T-helper 1 cell treated with Interleukin-12 subunit alpha and Interleukin-12 subunit beta and Interleukin-4 antibody, amounts not matched to agents 30 ng/mL and 1 ng/mL, for 36 hours (primary cell): Measurements from ENCODE around the gene LRBA. TPM values are rescaled to one million over a fixed set of nuclear protein-coding genes. Genes with fewer than 3 reads are reported as not detected.
"Not testable (repeated sequence)": the region's sequence is repeated elsewhere in the genome, so short reads cannot be mapped to it uniquely, and the experiment has no call there.

Source experiments
- intact Hi-C: fragments of 100-400 bp; cut with micrococcal nuclease; formaldehyde crosslinking; loops from one replicate; pipeline ENCODE4 v1.15.1; 2024
- total RNA-seq: library from RNA; stranded (reverse); gene quantifications from 2 replicates; pipeline ENCODE4 v1.2.3, GENCODE V29; 2022

The LRBA gene
- total RNA-seq, 1 donor from 2014 or later: 49.3 TPM

DNA sequence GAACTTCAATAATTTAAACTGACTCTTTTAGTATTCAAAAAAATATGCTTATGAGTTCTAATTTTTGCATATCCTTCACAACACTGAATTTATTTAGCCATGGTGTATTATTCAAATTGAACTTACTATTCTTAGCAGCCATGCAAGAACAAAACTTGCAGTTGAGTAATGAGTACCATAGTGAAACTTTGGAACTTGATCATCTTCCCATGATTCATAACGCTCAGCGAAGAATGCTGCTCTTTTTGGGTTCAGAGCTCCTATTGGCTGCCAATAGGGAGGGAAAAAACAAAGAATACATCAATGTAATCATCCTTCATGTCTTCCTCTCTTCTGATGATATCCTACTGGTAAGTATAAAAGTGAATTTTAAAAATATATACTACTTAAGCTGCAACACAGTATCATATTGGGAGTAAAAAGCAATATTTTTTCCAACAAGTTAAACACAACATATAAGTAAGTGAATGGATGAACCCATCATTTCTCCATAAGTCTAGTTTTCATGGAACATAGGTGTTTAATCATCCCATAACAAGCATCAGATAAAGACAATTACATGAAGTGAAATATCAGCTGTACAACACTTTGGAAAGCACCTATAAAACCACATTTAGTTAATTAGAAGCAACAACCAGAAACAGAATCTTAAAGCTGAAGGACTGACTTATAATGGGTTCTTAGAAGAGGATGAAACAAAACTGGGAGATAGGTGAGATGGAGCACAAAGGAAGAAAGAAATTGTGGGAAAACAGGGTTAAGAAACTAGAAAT lies 578.3 kb downstream of the LRBA start:
- intact Hi-C loops: no loop called here

DNA sequence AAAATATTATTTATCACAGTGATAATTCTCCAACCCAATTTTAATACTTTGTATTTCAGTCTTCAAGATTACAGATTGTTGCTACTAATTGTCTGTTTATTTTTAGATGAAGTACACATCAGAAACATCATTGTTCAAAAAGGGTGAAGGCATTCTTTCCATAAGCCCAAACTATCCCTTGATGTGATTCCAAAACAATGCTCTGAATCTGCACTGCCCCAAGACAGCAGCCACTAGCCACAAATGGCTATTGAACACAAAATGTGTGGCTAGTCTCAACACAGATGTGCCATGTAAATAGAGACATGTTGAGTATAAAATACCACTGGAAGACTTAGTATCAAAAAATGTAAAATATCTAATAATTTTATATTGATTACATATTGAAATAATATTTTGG lies 583.9 kb downstream of the LRBA start:
- intact Hi-C loops: no loop called here

DNA sequence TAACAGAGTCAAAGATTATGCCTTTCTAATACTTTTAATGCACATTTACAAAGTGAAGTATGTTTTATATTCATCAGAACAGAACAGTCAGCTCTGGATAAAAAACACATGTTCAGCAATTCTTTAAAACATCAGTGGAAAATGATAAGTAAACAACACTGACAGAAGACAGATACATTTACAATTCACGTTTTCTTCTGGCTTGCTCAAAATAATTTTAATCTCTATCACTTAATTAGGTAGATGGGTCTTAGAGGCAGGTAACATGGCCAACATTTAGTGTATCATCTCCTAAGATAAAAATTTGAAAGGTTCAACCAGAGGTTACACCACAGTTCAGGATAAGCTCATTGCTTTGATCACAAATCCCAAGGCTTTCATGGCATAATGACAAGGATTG lies 589.9 kb downstream of the LRBA start:
- intact Hi-C loops: no loop called here

DNA sequence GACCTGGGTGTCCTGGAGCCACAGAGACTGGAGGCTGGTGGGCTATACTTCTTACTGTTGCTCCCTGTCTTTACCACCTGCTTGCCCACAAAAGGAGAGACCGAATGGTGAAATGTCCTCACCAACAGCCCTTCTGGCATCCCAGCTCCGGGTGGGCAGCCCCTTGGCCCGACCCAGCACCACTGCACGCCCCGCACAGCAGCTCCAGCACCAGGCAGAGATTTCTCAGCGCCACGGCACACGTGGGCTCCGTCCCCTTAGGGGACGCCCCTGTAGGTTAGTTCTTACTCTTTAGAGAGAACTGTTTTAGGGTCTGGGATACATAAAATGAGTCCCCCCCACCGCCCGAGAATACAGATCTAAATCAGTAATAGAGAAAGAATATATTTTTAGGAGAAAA lies 591.6 kb downstream of the LRBA start:
- intact Hi-C loops: no loop called here

DNA sequence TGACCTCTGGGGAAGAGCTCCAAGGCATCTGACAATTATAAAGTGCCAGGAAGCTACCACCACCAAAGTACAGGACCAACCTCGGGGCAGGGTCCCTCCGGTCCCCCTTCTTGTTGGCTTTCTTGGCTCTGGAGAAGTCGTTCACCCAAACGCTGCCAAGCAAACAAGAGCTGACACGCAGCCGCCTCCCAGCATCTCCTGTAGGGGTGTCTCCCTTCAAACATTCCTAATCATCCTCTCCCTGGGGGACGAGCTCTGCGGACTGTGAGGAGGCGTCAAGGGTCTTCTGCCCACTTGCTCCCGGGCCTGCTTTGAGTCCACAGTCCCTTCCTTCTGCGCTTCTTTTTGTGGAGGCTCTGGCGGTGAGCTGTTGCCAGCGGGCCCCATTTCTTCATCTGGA lies 592.0 kb downstream of the LRBA start:
- intact Hi-C loops: no loop called here

DNA sequence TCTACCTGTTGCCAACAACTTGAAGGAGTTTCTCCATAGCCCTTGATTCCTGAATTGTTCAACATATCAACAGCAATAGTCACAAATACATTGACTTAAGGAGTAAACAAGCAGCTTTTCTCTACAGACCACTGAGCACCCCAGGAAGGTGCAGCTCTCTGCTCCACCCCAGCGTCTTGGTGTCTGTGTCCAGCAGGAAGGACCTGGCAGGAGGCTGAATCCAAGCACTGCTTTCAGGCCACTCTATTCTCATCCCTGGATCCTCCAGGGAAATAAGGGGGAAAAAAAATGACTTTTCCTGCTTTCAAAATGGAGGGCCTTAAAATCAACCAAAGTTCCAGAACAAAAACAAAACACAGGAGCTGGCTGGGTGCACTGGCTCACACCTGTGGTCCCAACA lies 593.5 kb downstream of the LRBA start:
- intact Hi-C loops: no loop called here

DNA sequence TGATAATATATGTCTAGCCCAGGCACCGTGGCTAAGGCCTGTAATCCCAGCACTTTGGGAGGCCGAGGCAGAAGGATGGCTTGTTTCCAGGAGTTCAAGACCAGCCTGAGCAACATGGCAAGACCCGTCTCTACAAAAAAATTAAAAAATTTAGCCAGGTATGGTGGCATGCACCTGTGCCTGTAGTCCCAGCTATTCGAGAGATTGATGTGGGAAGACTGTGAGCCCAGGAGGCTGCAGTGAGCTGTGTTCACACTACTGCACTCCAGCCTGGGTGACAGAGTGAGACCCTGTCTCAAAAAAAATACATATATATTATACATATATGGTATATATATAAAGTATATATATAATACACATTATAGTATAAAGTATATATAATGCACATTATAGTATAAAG lies 595.1 kb downstream of the LRBA start:
- intact Hi-C loops: no loop called here

DNA sequence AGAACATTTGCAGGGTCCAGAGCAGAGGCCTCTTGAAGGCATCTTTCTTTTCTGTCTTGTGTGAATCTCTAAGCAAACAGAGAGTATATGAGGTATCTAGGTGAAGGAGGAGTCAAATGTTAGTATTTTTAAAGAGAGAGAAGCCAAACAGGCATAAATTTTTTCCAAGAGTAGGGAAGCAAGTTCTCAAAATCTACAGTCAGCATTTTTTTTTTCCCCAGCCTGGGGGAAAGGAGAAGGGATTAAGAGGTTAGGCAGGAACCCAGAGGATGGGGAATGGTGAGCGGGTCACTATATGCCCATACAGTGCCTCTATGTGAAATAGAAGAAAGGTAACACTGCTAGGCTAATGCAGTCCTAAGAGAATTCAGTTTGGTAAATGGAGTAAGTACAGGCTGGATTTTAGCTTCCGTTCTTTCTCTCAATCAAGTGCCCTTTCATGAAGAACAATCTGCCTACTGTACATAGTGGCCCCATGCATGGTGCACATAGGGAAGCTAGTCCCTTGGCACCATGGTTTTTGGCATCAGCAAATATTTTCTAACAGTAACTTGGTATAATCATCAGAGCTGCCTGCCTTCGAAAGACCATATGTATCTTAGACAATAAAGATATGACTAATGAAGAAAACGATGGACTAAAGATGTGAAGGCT lies 596.2 kb downstream of the LRBA start:
- intact Hi-C loops: no loop called here

DNA sequence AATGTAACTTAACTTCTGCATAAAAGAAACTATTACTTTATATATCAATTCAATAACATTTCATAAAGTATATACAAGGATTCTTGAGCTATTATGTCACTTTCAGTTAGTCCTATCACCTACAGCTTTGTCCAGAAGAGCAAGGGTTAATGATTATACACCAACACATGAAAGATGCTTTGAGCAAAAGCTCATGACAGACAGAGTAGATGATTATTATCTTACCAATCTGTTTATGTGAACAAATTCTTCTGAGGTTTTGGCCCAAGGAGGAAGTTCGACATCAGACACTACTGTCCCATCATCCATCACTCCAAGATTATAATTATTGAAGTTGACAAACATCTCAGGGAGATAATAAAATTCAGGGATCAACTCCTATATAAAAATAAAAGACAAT lies 599.9 kb downstream of the LRBA start:
- intact Hi-C loops: no loop called here

DNA sequence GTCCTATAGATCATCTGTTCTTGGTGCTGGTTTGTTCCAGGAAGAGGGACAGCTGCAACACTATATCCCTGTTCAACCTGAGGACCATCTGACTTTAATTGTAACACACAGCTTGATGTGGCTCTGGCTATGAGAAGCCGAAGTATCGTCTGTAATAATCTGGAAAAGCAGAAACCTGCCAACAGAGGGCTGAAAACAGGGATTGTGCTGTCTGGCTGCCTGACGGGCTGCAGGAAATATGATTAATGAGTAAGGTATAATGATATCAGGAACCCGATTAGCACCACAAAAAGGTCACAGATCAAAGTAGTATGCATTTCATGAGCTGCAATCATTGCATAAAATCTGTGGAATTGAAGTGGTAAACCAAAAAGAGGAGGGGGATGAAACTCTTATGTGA lies 603.6 kb downstream of the LRBA start:
- intact Hi-C loops: no loop called here

DNA sequence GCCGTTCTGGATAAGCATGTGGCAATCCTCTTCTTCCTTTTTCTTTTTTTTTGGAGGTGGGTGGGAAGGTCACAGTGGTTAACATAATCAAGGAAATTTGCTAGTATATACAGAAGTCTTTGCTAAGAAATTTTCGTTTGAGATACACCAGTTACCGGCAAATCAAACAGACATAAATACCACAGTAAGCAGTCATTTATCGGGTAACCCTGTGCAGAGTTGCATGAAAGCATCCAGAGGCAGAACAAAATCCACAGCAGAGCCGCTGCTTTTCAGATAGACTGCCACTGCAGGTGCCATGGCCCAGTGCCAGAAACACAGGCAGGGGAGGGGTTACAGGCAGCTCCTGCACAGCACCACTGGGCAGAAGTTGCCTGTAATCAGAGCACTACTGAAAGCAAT lies 612.2 kb downstream of the LRBA start:
- intact Hi-C loops: no loop called here

DNA sequence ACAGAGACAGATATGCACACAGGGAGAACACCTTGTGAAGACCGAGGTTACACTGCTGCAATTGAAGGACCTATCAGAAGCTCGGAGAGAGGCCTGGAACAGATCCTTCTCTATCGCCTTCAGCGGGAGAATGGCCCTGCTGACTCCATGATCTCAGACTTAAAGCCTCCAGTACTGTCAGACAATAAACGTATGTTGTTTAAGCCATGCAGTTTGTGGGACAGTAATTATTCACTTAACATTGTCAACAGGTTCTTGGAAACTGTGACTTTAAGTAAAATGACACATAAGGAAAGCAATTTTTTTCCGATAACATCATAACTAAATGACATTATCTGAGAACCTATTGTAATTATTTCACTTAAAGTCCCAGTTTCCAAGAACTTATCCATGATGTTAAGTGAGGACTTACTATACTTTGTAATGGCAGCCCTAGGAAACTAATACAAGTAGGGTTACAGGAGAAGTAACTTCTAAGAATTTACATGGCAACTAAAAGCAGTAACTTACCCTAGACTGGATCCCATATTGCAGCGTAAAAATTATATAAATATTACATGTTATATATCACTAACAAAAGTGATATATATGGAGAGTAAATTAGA lies 613.9 kb downstream of the LRBA start:
- intact Hi-C loops: no loop called here

DNA sequence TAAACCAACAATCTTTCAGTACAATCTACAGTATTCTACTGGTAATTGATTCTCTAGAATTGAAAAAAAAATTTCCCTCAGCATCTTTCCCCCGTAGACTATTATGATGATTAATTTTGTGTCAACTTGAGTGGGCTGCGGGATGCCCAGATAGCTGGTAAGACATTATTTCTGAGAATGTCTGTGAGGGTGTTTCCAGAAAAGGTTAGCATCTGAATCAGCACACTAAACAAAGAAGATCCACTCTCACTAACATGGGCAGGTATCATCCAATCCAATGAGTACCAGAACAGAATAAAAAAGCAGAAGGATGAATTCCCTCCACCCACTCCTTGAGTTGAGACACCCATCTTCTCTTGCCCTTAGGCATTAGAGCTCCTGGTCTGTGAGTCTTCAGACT lies 619.2 kb downstream of the LRBA start:
- intact Hi-C loops: no loop called here

DNA sequence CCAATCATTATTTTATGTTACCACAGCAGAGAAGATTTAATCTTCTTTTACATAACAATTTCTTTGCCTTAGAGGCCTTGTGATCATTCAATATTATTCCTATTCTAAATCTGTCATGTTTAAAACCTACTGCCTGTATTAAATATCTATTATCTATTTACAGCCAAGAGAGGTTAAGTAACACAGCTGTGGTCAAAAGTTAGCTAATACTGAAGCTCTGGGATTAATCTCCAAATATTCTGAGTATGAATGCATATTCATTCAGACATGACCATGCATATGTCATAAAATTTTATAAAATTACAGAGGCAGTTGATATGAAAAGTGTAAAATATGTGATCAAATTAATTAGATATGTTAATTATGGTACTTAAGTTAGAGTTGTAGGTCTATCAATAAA lies 621.0 kb downstream of the LRBA start:
- intact Hi-C loops: no loop called here

DNA sequence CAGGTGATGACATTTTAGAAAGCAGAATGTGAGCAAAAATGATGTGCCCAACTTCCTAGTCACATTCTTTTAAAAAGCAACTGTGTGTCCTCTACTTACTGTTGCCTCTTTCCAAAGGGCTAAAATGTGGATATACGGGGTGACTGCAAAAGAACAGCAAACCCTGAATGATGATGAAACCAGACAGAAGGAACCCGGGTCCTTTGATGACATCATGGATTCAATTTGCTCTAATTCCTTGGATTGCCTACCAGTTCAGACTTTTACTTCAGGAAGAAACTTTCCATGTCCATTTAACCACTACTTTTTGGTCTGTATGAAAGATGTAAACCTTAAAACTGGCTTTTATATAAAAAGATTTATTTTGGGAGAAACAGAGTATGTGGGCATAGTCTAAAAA lies 624.0 kb downstream of the LRBA start:
- intact Hi-C loops: no loop called here

DNA sequence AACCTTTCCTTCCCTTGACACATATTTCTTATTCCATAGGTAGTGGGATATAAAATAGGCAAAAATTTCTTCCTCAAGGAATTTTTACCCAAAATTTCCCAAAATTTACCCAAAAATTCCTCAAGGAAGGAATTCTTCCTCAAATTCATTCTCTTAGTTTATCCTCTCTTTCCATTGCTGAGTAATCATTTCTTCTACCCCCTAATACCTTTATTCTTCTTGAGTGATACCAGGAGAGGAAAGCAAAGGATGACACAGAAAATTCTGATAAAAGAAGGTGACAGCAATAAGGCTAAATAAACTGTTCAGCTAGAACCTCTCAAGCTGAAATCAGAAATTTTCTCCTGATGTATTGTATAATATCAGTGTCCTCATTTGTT lies 624.6 kb downstream of the LRBA start:
- intact Hi-C loops: no loop called here

DNA sequence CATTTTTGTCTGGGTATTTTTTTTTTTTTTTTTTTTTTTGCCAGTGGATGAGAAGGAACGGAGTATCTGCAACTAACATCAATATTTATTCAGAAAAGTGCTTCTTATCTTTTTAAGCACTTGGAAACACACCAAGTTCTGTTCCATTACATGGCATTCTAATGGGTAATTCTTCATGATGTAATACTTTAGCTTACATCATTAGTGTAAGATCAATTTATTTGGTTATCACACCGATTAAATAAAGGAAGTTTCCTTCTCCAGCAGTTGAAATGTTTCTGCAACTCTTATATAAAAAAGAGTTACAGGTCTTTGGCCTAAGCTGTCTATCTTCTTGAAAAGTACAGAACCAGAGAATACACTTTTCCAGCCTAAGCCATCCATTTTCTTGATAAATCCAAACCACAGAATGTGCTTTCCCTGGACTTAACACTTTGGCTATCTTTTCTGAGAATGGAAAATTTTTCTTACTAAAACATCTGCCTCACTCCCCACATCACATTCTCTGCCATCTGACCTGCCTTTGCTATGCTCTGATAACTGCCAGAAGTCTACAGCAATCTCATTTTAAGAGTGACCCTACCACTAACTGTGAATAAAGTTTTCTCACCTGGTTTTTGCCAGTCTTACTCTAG lies 625.1 kb downstream of the LRBA start:
- intact Hi-C loops: no loop called here

DNA sequence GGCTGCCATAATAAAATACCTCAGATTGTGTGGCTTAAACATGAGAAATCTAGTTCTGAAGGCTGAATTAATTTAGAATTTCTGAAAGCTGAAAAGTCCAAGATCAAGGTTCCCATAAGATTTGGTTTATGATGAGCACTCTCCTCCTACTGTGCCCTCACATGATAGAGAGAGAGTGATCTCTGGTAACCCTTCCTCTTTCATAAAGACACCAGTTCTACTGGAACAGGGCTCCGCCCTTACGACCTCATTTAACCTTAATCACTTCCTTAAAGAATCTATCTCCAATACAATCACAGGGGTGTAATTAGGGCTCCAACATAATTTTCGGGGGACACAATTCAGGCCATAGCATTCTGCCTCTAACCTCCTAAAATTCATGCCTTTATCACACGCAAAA lies 627.1 kb downstream of the LRBA start:
- intact Hi-C loops: no loop called here

DNA sequence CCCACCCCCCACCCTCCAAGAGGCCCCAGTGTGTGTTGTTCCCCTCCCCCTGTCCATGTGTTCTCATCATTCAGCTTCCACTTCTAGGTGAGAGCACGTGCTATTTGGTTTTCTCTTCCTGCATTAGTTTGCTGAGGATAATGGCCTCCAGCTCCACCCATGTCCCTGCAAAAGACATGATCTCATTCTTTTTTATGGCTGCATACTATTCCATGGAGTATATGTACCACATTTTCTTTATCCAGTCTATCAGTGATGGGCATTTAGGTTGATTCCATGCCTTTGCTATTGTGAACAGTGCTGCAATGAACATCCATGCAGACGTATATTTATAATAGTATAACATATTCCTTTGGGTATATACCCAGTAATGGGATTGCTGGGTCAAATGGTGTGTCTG lies 628.7 kb downstream of the LRBA start:
- intact Hi-C loops: not testable (repeated sequence)

DNA sequence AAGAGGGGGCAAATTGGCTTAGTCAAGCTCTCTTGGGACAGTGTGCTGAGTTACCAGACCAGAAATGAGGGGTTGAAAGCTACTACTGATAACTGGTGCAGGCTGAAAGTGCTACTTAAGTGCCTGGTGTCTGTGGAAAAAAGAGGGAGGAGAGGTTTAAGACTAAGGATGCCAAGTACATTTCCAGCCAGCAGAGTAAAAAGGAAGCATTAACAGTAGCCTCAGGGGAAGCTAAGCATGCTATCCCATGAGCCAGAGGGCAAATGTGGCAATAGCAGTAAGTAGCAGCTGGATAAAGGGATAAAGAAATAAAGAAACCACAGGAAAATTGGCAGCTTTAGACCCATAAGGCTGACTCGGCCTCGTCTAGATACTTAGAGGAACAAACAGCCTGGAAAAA lies 629.5 kb downstream of the LRBA start:
- intact Hi-C loops: no loop called here

DNA sequence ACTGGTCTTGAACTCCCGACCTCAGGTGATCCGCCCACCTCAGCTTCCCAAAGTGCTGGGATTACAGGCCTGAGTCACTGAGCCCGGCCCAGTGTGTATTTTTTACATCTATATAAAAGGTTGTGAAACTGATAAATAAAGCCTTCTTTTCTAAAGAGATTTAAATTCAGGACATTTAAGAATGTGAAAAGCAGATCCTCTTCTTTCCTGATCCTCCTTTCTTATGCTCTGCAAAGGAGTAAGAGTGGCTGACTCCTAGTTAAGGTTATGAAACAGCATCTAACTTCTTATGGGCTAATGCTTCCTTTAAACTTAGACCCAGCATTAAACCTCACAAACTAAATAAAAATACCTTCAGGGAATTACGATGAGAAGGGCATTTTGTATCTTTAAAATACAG lies 630.8 kb downstream of the LRBA start:
- intact Hi-C loops: no loop called here

DNA sequence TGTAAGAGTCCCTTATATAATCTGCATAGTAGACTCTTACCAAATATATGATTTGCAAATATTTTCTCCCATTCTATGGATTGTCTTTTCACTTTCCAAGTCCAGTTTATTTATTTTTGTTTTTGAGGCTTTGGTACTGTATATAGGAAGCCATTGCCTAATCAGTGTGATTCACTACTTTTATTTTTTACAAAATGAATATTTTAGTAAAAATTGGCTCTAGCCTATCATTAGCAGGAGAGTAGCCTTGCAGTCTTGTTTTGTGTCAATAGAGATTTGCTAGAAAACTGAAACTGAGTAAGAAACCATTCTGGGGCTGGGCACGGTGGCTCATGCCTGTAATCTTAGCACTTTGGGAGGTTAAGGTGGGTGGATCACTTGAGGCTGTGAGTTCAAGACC lies 633.1 kb downstream of the LRBA start:
- intact Hi-C loops: no loop called here
